Natural killer cell (primary cell): Measurements from ENCODE around the gene DOCK6. TPM values are rescaled to one million over a fixed set of nuclear protein-coding genes. Genes with fewer than 3 reads are reported as not detected.

Source experiments
- ATAC-seq, 3 donors: fragments of 150-1000 bp in 2 of 3; fragments of 200-7000 bp in 1 of 3; cut with Tn5 transposase; 1 replicate in 1 of 3; 2 replicates in 2 of 3; pipeline ENCODE4 v1.10.0; 2021; ENCODE audit warnings: mild to moderate bottlenecking in 2 of 3, moderate library complexity in 2 of 3
- DNase-seq, 2 donors: peaks; one replicate each; pipeline versions ENCODE4 v3.0.0 to v3.0.0-alpha.2; 2013 to 2021; ENCODE audit warnings: mixed read lengths in 1 of 2
- H3K27ac ChIP-seq: one replicate; pipeline ENCODE4 v1.5.1; 2013; ENCODE audit warnings: mild to moderate bottlenecking, low read length
- H3K27me3 ChIP-seq: one replicate; pipeline ENCODE4 v1.6.1; 2013; ENCODE audit warnings: low read length; ENCODE audit not compliant: control insufficient read depth, insufficient read depth
- H3K36me3 ChIP-seq: one replicate; pipeline ENCODE4 v1.6.1; 2013; ENCODE audit warnings: low read length; ENCODE audit not compliant: control insufficient read depth, insufficient read depth
- H3K4me1 ChIP-seq: one replicate; pipeline ENCODE4 v1.6.1; 2013; ENCODE audit warnings: low read length; ENCODE audit not compliant: control insufficient read depth, insufficient read depth
- H3K4me3 ChIP-seq: one replicate; pipeline ENCODE4 v1.5.1; 2013; ENCODE audit warnings: low read length
- H3K9me3 ChIP-seq: one replicate; pipeline ENCODE4 v1.6.1; 2013; ENCODE audit warnings: low read length; ENCODE audit not compliant: control insufficient read depth, insufficient read depth
- H3K27ac Mint-ChIP-seq, 2 donors: one replicate each; pipeline ENCODE4 v1.8.0; 2022; ENCODE audit warnings: mild to moderate bottlenecking in 2 of 2, mixed read lengths in 2 of 2, moderate library complexity in 1 of 2
- H3K27me3 Mint-ChIP-seq, 2 donors: one replicate each; pipeline ENCODE4 v1.8.0; 2022; ENCODE audit warnings: low read depth in 2 of 2, mixed read lengths in 2 of 2
- H3K36me3 Mint-ChIP-seq: one replicate; pipeline ENCODE4 v1.8.0; 2022; ENCODE audit warnings: mixed read lengths
- H3K4me1 Mint-ChIP-seq, 2 donors: one replicate each; pipeline ENCODE4 v1.8.0; 2022; ENCODE audit warnings: mixed read lengths in 2 of 2
- H3K4me3 Mint-ChIP-seq: one replicate; pipeline ENCODE4 v1.8.0; 2022; ENCODE audit warnings: mild to moderate bottlenecking, moderate library complexity, mixed read lengths
- H3K9me3 Mint-ChIP-seq, 2 donors: one replicate each; pipeline ENCODE4 v1.8.0; 2022; ENCODE audit warnings: mixed read lengths in 2 of 2
- CTCF ChIP-seq: fragments of 200-600 bp; IDR thresholded peaks from one replicate; pipeline ENCODE4 v1.8.0; 2022; ENCODE audit warnings: antibody characterized with exemption
- WGBS: methylation state at CpG from one replicate; pipeline ENCODE4 v1.1.7; 2013; ENCODE audit warnings: missing lambda C conversion rate; ENCODE audit not compliant: insufficient coverage; 5-methylcytosine and 5-hydroxymethylcytosine counted together
- intact Hi-C: fragments of 100-400 bp; cut with micrococcal nuclease; formaldehyde crosslinking; loops from one replicate; pipeline ENCODE4 v1.14.2; 2022
- total RNA-seq, 4 donors: library from RNA; stranded (reverse); fragments of 120-200 nt in 1 of 4; gene quantifications; one replicate each; pipeline versions ENCODE4 v1.2.3 to v1.2.4, GENCODE V29; 2013 to 2022

DOCK6 gene
- total RNA-seq, 3 donors from 2014 or later (not counting 1 experiment from before 2014, with no cell fraction given) = 0.82 to 2.3 (median 0.86) TPM

- Histone ChIP-seq H3K27ac (no peak overlapping the region), H3K27me3 (no peaks in the 10 kb centered on the region), H3K4me3 (no peak overlapping the region), H3K9me3 (no peaks in the 10 kb centered on the region), H3K36me3 (no peaks in the 10 kb centered on the region), H3K4me1 (no peaks in the 10 kb centered on the region)
- no peak for TF ChIP-seq CTCF
- 17% methylated on average over 1 of the region's 1 CpG for WGBS
- H3K9me3 Mint-ChIP-seq = no peaks in the 10 kb centered on the region
- no peak overlapping the region for H3K27ac Mint-ChIP-seq
- H3K4me3 Mint-ChIP-seq = no peak overlapping the region
- ATAC-seq = no peak
- DNase-seq = no peak
- H3K36me3 Mint-ChIP-seq = no peaks in the 10 kb centered on the region
- H3K27me3 Mint-ChIP-seq = no peaks in the 10 kb centered on the region
- intact Hi-C loops = no loop called here
- peaks cover 0 to 4% of the 10 kb centered on the region in 2 donors for H3K4me1 Mint-ChIP-seq
These were observed 35.6 kb downstream of the DOCK6 start for GRCh38 chr19:11226716-11227166.

- TF ChIP-seq CTCF = no peak
- H3K27ac Mint-ChIP-seq = no peak overlapping the region
- Histone ChIP-seq H3K36me3 (no peaks in the 10 kb centered on the region), H3K27me3 (no peaks in the 10 kb centered on the region), H3K4me1 (no peaks in the 10 kb centered on the region), H3K4me3 (no peak overlapping the region), H3K27ac (no peak overlapping the region), H3K9me3 (peaks cover 2% of the 10 kb centered on the region)
- no peak for DNase-seq
- no peaks in the 10 kb centered on the region for H3K36me3 Mint-ChIP-seq
- peaks cover 0 to 2% of the 10 kb centered on the region in 2 donors for H3K9me3 Mint-ChIP-seq
- no peak overlapping the region for H3K4me3 Mint-ChIP-seq
- peaks cover 0 to 4% of the 10 kb centered on the region in 2 donors for H3K4me1 Mint-ChIP-seq
- no peaks in the 10 kb centered on the region for H3K27me3 Mint-ChIP-seq
- WGBS = 100% methylated on average over 3 of the region's 3 CpGs
- no peak for ATAC-seq
- intact Hi-C loops = no loop called here
These were observed 36.5 kb downstream of the DOCK6 start for GRCh38 chr19:11225815-11226214.

GRCh38 chr19:11225172-11225571 lies 37.2 kb downstream of the DOCK6 start:
- H3K4me3 Mint-ChIP-seq = no peak overlapping the region
- DNase-seq = no peak
- no peaks in the 10 kb centered on the region for H3K4me1 ChIP-seq
- H3K4me3 ChIP-seq = no peak overlapping the region
- H3K36me3 ChIP-seq = no peaks in the 10 kb centered on the region
- H3K9me3 Mint-ChIP-seq = peaks cover 2 to 3% of the 10 kb centered on the region in 2 donors
- H3K27me3 ChIP-seq = no peaks in the 10 kb centered on the region
- H3K27ac ChIP-seq = no peak overlapping the region
- H3K9me3 ChIP-seq = peaks cover 3% of the 10 kb centered on the region
- no peak overlapping the region for H3K27ac Mint-ChIP-seq
- no peak for ATAC-seq
- H3K27me3 Mint-ChIP-seq = no peaks in the 10 kb centered on the region
- intact Hi-C loops = no loop called here
- H3K4me1 Mint-ChIP-seq = peaks cover 0 to 4% of the 10 kb centered on the region in 2 donors
- no peak for TF ChIP-seq CTCF
- H3K36me3 Mint-ChIP-seq = peaks cover 4% of the 10 kb centered on the region
- WGBS = 95% methylated on average over 3 of the region's 5 CpGs

GRCh38 chr19:11224429-11224828 lies 37.9 kb downstream of the DOCK6 start:
- no peaks in the 10 kb centered on the region for H3K27me3 ChIP-seq
- H3K9me3 ChIP-seq = peaks cover 3% of the 10 kb centered on the region
- Mint-ChIP-seq H3K9me3 (peaks cover 2 to 3% of the 10 kb centered on the region in 2 donors), H3K27ac (no peak overlapping the region), H3K4me3 (no peak overlapping the region), H3K4me1 (peaks cover 0 to 4% of the 10 kb centered on the region in 2 donors), H3K27me3 (no peaks in the 10 kb centered on the region), H3K36me3 (peaks cover 5% of the 10 kb centered on the region)
- TF ChIP-seq CTCF = no peak
- intact Hi-C loops = no loop called here
- 84% methylated on average over 7 of the region's 7 CpGs for WGBS
- ATAC-seq = no peak
- DNase-seq = no peak
- no peaks in the 10 kb centered on the region for H3K36me3 ChIP-seq
- no peak overlapping the region for H3K4me3 ChIP-seq
- H3K4me1 ChIP-seq = no peaks in the 10 kb centered on the region
- H3K27ac ChIP-seq = no peak overlapping the region
